HG03432 (cell line): ENCODE results near the gene NRXN3.

Experiments
- ATAC-seq: cut with Tn5 transposase; IDR thresholded peaks from one replicate; pipeline ENCODE4 v1.9.1; 2021; ENCODE audit warnings: mild to moderate bottlenecking, moderate library complexity; ENCODE audit not compliant: unreplicated experiment

Gene NRXN3

DNA sequence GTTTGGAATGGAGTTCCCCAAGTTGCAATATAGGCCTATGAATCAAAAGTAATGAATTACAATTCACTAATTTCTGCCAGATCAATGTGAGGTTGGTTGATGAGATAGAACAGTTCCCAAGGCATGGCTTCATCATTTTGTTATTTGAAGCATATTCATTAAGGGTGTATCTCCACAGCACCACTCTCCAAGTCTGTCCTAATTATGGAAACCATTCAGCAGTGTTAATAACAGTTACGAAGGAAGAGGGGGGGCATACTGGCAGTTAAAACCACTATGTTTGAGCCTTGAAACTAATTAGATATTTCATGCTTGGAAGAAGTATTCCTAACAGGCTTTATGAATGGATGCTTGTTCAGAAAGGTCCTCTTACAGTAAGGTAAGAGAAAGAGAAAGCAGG is 1520.8 kb downstream of the NRXN3 start:
- no peak for ATAC-seq

DNA sequence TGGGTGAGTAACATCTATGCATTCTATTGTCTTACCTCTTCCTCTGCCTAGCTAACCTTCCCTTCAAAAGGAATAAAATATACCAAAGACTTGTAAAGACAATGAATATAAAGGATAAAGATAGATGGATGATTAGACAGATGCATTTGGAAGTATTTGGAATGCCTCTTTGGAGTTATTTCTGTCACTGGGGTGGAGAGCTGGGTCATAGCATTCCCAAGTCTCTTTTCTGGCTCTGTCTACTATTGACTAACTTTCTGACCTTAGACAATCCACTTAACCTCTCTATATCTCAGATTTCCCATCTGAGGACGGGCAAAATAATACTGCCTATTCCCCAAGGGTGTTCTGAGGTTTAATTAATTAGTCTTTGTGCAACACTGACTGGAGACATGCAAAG is 1523.8 kb downstream of the NRXN3 start:
- no peak for ATAC-seq

DNA sequence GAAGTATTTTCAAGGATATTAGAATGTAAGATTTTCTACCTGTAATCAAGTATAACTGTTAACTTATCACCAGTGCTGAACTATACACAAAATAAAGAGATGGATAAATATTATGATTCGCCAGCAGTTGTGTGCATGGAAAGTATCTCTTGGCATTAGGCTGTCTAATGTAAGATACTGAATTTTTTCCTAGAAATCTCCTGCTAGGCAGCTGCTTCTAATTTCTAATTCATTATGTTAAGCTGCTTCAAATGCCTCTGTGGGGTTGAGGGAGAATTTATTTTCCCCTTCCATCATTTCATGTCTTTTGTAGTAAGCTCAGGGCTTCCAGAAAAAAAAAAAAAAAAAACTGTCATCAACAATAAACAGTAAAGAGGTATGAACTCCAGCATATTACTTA is 1525.1 kb downstream of the NRXN3 start:
- no peak for ATAC-seq

DNA sequence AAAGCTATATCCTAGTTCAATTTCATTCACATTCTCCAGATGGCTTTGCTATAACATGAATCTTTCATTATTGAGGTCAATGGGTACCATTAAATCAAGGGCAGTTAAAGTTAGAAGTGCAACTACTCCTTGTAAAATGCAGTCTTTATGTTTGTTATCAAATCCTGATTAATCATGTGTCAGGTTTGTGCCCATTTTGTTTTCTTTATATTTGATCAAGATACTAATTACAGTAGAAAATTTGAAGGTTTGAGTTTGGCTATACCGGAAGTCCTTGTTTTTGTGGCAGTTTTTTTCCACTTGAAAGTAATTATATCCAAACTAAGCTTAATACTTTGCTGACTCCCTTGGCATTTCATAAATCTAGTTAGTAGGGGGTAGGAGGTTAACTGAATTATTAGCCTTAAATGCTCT is 1528.1 kb downstream of the NRXN3 start:
- ATAC-seq: no peak

DNA sequence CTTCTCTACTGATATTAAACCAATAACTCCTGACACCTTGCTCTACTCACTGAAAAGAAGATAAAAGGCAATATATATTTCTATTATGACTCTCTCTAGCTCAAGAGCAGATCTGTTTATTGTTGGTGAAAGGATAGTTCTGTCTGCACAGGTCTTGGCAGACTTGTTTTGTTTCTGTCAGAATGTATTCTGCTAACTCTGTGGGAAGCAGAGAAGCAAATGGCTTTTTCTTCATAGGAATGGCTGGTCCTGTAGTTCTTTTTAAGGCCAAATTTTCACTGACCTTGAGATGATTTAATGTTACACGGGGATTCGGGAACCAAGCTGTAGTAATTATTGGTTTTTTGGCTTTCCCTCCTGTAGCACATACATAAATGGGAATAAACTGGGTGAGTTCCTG is 1529.0 kb downstream of the NRXN3 start:
- no peak for ATAC-seq

DNA sequence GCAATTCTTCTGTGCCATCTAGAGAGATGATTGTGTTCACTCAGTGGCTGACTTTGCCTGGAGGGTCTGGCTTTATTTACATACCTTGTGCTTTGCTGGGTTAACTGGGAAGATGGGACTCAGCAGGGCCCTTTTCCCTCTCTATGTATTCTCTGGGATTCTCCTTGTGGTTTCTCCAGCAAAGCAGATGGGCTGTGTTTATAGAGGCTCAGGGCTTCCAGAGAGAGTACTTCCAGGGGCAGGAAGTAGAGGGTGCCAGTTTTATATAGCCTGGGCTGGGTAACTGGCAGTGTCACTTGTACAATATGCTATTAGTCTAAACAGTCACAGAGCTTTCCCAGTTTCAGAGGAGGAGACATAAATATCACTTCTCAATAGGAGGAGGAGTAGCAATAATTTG is 1531.2 kb downstream of the NRXN3 start:
- ATAC-seq: no peak

DNA sequence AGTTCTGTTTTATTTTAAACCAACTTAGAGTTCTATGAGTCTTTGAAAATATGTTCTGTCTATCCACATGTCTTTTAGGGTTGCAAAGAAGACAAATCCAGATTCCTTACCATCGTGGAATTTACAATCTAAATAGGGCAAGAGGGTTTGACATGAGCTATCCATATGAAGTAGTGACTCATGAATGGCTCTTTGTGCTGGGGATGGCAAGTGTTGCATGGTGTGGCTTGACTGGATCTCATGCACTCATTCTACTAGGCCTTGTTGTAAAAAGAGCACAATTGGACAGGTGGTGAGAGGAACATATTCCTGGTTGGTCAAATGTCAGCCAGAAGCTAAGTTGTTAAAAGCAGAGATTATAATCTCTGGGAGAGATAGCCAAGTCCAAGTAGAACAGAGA is 1532.0 kb downstream of the NRXN3 start:
- ATAC-seq: no peak

DNA sequence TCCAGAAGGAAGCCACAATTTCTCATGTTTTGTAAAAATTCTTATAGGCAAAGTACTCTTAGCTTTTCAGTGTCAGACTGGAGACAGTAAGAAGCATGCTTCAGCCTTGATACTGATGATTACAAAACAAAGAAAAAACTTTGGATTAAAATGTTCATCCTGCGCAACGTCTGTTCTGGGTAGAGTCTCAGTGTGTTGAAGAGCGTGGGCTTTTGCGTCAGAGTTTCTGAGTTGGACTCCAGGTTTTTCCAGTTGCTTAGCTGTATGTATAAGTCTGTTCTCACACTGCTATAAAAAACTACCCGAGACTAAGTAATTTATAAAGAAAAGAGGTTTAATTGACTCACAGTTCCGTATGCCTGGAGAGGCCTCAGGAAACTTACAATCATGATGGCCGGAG is 1533.0 kb downstream of the NRXN3 start:
- ATAC-seq: no peak

DNA sequence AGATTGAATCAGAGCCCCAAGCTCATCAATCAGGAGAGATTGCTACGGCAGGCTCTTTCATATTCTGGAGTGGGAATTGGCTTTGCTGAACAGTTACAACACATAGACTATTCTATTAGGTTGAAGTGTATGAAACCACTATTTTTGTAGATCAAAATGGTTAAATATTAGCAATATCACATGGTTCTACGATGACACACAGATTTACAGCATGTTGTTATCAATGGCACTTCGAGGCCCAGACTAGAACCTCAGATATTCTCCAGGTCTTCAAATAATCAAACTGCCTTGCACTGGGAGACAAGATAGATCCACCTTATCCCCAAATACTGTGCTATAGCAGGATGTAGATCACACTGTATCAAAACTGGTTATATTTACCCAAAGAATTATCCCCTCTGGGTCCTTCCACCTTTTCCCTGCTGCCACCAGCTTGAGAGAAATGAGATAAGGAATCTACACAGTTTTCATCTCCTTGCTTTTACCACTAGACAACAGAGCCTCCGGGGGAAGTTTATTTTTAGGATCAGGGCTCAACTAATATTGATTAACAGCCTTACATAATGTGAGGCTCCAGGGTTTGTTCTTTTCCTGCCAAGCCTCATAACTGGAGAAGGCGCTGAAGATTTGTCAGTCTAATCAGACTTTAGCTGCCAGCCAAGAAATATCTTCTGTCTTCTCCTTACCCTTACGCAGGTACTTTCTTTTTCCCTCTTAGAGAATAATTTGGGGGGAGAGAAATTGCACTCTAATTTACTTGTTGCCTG is 1534.1 kb downstream of the NRXN3 start:
- no peak for ATAC-seq

DNA sequence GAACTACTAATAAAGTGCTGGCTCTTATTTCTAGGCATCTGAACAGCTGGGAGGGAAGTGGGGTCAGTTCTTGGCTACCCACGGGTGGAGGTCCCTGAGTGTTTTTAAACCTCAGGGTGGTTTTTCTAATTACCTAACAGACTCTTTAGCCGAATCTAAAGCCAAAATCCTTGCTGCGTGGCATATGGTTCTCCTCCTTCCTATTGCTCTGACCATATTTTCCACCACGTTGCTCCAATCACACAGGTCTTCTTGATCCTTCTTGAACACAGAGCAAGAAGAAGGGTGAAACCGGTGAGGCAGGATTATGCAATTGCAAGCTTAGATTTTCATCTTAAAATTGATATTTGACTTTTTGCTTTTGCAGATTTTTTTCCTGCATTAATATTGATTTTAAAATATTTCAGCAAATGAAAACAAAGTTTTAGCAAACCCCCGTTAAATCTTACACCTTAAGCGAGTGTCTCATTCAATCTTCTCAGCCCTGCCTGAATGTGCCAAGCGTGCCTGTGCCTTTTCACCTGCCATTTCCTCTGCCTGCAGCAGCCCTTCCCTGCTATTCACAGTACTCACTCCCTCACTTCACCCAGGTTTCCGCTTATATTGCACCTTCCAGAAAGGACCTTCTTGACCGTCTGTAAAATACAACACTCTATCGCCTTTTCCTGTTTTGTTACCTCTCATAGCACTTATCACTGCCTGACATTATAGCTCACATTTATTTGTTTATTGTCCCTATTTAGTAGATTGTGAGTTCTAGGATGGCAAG is 1535.1 kb downstream of the NRXN3 start:
- no peak for ATAC-seq

DNA sequence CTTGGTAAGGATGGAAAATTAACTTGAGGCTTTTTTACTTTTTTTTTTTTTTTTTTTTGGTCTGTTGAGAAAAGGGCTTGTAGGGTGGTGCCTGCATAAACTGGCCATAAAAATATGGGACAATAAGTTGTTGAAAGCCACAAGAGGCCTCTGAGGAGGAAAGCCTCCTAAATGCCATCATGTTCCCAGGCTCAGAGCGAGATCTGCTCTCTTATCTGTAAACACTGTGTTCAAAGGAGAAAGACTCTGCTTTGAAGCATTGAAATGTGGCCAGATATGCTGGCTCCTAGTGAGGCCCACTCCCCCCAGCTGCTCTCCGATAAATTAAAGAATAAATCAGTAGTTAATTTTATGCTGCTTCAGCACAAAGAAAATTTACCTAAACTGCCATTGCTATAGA is 1536.2 kb downstream of the NRXN3 start:
- no peak for ATAC-seq

DNA sequence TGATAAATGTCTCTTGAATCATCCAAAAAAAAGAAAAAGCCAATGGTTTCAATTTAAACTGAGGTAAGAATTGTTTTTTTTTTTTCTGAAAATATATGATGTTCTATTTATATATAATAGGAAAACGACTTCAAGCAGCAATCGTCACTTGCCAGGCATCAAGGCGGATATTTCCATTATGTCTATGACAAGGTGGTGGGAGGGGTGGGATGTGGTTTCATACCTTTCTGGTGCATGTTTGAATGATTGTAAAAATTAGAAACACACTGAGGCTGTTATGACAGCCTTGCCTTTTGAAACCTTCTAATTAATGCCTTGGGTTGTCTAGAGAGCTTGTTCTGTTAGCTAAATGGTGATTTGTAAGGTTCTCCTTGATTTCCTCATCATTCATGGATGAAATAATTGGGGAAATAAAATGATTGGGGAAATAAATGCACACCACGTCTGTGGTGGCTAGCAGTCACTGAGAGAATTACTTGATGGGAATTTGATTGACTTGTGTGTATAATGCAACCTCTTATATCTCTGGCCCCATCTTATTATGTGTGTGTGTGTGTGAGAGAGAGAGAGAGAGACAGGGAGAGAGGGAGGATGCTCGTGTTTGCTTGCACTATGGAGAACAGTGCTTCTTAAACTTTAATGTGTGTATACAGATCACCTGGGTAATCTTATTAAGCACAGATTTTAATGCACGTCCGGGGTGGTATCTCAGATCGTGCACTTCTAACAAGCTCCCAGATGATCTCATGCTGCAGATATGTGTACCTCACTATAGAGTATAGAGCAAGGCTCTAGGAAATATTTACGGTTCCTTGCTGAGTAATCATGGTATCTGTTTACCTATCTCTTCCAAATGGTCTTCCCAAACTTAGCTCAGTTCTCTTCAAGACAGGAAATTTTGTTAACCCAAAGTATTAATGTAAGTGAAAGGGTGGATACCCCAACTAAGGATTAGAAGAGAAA is 1538.5 kb downstream of the NRXN3 start:
- ATAC-seq: no peak

DNA sequence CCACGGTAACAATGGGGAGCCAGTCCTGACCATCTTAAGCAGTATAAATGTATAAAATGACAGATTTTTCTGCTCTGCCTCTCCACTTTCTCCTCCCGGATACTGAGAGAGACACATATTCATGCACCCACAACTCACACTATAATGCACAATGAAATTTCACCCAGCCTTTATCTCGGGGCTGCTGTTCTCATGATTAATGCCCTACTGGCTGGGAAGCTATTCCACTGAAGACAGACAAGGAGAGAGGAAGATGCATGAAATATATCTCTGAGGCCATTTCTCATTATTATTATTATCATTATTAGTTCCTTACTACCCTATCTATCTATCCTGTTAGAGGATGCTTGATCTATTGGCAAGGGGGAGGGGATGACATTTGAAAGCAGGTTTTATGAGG is 1539.4 kb downstream of the NRXN3 start:
- ATAC-seq: no peak

DNA sequence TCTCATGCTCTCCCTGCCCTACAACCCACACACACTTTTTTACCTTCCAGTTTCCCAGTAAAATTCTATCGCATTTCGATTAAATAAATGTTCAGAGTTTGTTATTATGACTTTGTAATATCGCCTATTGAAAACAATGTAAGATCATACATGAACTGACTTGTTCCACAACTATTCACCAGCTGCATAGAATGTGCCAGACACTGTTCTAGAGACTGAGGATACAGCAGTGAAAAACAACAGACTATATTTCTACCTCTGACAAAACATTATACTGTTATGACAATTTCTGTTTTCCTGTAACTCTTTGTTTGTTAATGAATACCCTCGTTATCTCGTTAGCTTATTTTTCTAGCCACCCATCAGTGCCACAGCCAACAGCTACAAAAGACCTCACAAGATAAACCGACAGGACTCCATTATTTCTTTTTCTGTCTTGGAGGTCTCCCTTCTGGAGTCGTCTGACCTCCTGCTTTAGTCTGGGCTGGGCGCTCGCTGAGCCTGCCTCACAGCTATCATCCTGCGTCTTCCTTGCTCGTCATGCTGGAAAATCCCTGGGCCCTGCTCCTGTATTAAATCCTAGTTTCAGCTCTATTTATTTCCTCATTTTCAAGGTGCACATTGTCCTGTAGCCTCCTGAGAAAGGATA is 1542.3 kb downstream of the NRXN3 start:
- ATAC-seq: no peak

DNA sequence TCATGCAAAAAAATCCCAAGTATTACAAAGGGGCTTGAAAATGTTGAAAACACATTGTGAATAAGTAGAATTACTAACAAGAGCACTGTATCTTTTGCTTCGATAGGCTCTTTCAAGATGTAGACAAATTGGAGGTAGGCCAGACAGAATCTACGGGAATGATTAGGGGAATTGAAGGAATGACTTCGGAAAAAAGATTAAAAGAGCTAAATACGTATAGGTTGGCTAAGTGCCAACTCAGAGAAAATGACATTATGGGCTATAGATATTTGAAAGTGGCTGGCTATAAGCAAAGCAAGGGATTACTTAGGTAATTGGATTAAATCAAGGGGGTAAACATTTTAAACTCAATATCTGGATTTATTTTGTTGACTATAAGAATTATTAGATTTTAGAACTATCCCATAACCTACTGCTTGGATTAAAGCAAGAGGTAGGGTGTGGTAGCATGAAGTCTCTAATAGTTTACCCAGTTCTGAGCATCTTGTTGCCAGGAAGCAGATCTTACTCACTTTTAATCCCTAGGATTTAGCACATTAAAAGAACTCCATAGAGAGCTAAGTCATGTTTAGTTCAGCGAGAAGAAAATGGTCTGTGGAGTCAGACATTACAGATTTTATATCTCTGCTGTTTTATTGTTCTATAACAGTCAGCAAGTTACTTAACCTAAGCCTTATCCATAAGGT is 1551.4 kb downstream of the NRXN3 start:
- ATAC-seq: no peak

DNA sequence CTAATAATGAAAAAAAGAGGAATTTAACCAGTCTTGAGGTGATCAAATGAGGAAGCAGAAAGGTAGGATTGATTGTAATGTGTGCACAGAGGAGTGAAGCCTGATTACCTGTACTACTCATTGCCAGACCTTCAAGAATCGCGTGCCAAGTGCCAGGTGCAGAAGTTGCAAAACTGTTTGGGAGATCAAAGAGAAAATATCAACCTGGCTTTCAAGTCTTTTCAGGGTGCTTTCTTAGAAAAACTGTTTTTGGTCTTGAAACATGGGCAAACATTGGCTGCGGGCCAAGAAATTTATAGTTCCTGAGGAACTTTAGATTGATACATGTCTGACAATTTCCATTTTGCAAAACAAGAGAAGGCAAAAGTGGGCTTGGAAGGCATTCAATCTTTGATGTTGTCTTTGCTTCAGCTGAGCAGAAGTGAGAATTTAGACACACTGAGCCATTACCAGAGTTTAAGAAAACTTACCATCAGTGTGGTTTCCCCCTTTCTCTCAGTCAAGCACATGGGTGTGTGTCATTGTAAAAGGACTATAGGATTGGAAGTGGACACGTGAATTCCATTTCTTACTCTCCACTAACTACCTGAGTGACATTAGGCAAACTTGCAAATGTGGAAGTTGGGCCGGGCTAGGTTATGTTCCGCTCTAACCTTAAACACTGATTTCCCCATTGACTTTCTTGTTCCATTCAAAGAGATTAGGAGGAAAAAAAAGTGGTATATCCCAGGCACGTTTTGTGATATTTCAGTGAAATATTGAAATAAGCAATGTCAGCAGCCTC is 1555.0 kb downstream of the NRXN3 start:
- no peak for ATAC-seq

DNA sequence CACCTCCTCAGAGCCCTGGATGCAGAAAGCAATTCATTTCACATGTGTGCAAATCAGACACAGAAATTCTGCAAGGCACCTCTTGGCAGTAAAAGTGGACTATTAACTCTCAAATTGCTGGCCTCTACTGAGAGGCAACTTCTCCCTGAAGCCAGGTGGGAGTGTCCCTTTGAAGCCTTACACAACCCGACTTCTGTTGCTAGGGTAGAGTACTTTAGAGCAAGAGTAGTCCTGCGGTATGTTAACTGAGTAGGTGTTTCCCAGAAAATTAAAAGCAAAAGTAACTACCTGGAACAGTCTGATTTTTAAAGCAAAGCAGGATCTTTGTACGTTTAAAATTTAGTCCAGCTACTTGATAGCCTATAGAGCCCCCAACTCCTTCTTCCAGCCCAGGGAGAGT is 1557.7 kb downstream of the NRXN3 start:
- ATAC-seq: no peak

DNA sequence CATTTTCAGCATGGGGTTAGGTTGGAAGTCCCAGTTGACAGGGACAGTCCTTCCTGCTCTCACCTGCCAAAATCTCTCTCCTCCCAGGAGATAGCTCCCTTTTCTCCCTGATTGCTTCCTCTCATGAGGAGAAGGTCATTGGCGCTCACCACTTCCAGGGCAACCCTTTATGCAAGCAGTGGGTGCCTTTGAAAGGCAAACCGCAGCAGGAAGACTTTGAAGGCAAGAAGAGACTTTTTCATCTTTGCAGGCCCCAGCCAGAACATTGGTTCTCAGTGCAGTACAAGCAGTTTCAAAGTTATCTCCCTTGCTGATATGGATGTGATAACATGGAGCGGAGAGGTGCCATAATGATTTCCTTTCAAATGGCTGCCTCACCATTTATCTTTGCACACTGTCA is 1558.2 kb downstream of the NRXN3 start:
- no peak for ATAC-seq

DNA sequence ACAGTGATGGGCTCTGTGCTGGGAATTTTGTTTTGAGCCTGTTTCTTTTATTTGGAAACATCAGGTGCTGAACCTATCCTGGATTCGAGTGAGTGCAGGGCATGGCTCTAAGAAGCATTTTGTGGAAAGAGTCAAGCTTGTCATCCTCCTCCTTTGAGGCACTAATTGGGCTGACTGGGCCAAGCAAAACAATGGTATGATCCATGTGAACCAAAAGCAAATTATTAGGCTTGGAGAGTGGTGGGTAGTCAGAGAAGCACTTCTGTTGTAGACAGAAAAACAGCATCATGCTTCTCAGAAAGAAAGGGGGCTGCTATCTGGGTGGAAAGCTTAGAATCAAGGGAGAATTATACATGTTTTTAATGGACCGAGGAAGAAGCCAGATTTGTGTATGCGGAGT is 1559.6 kb downstream of the NRXN3 start:
- ATAC-seq: no peak

DNA sequence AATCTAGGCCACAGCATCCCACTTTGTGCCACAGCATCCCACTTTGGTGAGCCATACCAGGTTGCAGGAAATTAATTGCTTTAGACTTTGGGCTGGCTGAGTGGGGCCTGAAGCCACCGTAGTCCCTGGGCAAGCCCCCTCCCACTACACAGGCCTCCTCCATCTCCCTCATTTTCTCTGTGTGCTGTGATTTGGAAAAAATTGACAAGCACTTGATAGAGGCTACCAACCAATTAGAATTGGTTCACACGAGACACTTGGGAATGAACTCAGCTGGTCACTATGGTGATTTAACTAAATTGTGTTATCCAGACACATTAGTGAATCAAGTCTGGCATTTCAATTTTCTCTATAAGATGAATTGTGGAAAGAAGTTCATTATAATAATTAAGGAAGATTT is 1560.0 kb downstream of the NRXN3 start:
- ATAC-seq: no peak
